HG02623 (cell line): ENCODE measurements around the gene TFF3.

Experiments used
- ATAC-seq: cut with Tn5 transposase; IDR thresholded peaks from one replicate; pipeline ENCODE4 v1.9.1; 2021; ENCODE audit warnings: moderate library complexity; ENCODE audit not compliant: unreplicated experiment

The TFF3 gene, protein sequence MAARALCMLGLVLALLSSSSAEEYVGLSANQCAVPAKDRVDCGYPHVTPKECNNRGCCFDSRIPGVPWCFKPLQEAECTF

DNA sequence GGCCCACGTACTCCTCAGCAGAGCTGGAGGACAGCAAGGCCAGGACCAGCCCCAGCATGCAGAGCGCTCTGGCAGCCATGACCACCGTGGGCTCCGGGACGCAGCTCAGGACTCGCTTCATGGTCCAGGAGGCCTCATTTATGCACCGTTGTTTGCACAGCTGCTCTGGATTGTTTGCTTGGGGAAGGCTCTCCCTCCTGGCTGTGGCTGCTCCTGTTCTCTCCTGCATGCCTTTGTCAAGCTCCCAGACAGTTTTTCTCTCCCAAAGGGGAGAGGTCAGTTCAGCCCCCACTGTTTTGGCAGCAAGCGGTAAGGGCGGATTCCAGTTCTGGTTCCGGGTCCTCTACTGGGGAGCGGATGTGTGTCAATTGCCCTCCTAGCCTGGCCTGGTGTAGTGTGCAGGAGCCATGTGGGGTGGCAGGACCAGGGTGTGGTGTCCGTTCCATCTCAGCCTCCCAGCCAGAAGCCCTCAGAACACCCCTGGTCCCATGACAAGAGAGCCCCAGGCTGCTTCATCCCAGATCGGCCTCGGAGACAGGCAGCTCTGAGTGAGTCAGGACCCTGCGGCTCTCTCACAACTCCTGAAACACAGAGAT lies at the start of gene TFF3:
Gene TFF3, minus strand, starts transcription at position 114 of the 596 bp plus-strand sequence. Its CDS starts 35 bp downstream, at position 79.
- no peak for ATAC-seq

DNA sequence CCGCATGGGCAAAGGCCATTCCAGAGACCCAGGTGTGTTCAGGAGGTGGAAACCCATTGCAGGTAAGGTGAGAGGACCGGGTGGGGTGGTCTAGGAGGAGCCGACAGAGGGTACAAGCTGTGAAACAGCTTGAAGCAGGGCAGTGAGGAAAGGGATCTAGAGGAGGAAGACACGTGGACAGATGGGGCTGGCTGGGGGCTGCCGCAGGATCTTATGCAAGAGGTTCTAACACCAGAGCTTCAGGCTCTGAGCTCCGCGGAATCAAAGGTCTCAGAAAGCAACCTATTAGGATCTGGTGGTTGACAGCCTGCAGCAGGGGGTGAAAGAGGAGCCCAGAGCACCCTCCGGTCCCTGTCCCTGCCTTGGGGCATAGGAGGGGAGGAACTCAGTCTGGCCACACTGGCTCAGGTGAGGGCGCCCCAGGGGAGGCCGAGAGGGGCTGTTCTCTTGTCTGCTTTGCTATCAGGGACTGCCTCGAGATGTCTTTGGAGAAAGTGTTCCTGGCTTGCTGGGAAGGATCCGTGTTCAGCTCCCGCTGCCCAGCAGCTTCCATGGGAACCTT lies 49.2 kb upstream of the TFF3 start:
- ATAC-seq = no peak

DNA sequence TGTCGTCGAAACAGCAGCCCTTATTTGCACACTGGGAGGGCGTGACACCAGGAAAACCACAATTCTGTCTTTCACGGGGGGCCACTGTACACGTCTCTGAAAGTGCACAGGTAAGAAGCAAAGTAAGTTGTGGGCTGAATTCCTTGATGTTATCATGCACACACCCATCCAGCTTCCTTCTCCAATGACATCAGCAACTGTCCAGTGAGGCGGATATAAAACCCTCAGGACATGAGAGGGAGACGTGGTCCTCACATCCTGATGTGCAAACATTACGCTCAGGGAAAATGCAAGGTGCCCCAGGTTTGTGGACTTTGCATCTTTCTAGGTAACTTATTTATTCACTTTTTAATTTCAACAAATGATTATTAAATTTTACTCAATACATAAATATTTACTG lies 48.1 kb upstream of the TFF3 start:
- ATAC-seq = no peak

DNA sequence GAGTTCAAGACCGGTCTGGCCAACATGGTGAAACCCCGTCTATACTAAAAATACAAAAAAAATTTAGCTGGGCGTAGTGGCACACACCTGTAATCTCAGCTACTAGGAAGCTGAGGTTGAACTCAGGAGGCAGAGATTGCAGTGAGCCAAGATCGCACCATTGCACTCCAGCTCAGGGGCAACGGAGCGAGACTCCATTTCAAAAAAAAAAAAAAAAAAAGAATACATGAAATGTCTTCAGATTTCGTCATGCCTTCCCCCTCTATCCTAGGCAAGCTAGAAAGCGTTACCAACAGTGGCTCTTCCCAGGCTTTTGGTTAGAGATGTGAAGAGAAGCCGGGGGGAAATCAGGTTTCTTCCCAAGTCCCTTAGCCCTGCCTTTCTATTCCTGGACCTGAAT lies 47.5 kb upstream of the TFF3 start:
- no peak for ATAC-seq

DNA sequence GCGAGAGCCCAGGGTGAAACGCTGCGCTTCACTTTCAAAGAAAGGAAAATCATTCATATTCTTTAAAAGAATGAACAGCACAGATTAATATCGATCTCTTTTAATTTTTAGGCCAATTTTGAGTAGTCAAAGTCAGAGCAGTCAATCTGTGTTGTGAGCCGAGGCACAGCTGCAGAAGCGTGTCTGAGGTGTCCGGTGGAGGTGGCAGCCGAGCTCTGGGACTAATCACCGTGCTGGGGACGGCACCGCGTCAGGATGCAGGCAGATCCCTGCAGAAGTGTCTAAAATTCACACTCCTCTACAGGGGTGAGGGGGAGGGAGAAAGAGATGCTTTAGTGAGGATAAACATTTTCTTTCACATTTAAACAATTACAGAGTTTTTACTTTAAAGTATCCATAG lies 47.0 kb upstream of the TFF3 start:
- no peak for ATAC-seq

DNA sequence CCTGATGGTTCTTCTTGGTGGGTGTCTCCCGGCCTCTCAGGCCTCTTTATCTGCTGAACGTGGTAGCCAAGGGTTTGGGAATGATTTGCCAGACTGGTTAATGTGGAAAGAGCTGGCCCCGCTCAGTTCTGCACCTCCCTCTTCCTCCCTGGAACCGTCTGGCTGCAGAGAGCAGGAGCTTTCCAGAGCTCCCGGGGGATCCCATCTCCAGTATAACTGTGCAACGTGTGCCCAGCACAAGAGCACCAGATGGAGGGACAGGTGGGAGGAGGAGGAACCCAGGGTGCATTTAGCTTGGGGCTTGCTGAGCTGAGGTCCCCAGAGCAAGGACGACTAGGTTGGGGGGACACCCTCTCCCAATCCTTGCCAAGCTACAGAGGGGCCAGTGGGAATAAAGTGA lies 46.1 kb upstream of the TFF3 start:
- ATAC-seq = no peak

DNA sequence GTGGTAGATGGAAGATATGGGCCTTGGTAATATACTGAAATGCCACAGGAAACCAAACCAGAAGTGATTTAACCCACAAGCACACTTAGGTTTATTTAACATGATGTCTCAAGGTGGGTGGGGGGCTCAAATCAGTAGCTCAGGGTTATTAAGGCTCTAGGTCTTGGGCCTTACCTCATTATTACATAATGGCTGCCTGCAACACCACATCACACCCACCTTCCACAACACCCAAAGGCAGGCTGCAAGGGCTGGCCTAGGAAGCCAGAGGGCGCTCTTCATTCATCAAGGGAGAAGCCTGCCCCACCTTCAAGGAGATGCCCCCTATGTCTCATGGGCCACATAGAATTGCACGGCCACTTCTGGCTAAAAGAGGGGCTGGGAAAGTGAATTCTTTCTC lies 45.1 kb upstream of the TFF3 start:
- ATAC-seq = no peak

DNA sequence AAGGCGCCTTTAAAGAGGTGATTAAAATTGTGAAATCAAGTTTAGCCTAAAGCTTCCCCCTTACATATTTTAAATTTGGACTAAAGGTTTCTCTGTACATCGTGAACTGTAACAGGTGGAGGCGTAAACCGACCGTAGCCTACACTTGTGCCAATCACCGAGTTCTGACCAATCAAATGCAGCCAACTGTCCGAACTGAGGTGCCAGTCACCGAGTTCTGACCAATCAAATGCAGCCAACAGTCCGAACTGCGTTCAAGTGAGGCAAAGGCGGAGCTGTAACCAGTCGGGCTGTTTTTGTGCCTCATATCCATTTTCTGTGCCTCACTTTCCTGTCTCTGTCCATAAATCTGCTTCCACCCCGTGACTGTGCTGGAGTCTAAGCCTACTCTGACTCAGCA lies 43.7 kb upstream of the TFF3 start:
- no peak for ATAC-seq

DNA sequence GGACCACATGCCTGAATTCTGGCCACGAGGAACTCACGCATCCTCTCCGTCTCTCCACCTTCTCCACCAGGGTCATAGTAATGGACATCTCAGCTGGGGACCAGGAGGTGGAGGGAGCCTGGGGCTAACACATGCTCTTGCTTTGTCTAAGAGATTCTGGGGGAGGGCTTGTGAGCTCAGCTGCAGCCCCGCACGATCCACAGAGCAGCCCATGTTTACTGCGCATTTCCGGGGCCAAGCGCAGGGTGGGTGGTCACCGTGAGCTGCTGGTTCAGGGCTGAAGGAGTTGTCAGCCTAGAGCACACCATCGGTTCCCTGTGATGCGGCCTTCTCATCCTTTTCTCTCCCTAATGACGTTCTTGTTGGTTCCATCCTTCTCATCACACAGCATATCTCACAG lies 43.1 kb upstream of the TFF3 start:
- no peak for ATAC-seq

DNA sequence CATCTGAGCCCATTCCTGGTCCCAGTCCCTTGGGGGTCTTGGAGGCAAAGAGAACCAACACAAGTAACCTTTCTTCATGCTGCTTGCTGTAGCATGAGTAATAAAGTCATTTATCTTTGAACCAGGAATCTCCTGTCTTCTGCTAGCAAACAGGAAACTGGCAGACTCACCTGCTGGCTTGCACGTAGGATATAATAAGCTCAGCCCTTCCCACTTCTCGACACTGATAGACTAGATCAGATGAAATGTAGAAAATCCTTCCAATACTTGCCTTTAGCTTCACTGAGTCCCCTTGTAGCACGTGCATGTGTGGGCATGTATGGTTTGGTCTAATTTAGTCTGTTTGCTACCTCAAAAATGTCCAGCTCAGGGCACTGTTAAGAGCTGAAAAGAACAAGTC lies 42.1 kb upstream of the TFF3 start:
- ATAC-seq = no peak

DNA sequence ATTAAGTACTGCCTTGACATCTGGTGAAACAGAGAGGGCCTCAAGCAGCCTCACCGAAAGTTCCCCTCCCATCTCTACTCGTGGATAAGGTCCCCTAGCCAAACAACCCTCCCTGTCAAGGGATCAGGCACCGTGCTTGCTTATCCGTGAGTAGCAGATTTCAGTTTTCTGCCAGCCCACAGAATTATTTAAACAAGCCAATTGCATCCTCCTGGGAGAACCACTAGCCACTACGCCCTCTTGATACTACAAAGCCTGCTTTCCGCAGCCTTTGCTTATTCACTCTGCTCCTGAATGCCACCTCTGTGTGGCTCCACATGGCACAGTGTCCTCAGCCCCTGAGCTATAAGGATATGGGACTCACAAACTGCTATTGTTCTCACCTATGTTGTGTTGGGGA lies 41.4 kb upstream of the TFF3 start:
- ATAC-seq = no peak

DNA sequence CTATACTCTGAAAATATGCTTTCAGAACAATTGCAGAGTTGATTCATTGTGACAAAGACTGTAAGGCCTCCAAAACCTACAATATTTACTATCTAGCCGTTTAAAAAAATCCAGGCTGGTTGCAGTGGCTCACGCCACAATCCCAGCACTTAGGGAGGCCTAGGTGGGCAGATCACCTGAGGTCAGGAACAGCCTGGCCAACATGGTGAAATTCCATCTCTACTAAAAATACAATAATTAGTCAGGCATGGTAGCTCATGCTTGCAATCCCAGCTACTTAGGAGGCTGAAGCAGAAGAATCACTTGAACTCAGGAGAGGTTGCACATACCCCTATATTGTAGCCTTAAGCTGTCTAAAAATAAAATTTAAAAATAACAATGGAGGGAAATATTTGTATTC lies 40.8 kb upstream of the TFF3 start:
- no peak for ATAC-seq

DNA sequence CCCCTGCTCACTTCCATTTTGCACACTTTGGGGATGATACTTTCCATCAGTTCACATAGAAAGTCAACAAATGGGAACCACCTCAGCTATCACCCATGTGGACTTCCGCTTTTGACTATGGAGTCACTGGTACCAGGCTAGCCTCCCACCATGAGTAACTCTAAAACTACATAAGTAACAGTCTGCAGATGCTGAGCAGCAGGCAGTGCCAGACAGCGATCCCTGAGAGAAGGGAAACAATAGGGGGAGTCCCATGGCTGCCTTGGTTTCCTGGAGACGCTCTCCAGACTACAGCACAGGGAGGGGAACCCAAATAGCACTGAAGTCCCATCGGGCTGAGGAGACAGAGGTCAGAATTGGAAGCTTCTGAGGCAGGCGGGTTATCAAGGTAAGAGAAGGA lies 38.4 kb upstream of the TFF3 start:
- no peak for ATAC-seq

DNA sequence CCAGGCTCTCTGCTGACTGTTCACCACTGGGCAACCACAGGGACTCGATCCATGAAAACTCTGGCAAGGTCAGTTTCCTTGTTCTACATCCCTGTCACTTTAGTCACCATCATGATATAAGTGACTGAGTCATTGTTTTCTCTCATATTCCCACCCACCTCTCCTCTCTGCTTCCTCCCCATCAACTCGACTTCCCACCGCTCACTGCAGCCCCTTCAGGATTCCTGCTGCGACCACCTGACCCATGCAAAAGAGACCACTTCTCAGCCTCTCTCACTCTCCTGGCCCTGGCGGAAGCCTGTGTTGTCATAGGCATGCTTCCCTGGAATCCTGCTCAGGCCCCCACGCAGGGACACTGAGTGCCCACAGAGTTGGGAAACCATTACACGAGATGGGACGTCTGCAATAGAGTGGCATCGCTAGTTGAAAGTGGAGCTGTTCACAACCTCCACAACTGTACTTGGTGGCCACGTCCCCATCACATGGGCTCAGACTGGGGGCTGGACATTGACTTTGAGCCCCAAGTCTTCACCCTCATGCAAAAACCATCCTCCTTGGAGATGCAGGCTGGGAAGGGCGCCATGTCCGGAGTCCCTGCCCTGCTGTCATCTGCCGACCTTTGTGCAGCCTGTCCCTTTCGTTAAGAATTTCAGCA lies 37.4 kb upstream of the TFF3 start:
- no peak for ATAC-seq

DNA sequence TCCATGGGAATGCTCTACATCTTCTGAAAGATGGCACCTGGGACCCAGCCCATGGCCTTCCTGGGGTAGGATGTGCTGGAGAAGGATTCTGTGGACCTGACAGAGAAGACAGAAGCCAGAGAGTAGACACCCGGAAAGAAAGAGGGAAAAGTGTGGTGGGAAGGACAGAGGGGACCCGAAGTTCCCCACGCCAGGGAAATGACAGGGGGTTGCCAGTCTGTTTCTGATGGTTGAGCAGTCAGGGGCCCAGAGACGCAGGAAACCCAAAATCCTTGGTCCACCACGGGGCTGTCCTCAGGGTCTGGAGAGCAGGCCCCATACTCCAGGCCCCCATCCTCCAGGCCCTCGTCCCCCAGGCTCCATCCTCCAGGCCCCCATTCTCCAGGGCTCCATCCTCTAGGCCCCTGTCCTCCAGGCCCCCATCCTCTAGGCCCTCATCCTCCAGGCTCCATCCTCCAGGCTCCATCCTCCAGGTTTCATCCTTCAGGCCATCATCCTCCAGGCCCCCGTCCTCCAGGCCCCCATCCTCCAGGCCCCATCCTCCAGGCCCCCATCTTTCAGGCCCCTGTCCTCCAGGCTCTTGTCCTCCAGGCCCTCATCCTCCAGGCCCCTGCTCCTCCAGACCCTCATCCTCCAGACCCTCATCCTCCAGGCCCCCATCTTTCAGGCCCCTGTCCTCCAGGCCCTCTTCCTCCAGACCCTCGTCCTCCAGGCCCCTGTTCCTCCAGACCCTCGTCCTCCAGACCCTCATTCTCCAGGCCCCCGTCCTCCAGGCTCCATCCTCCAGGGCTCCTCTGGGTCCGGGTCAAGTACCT lies 36.6 kb upstream of the TFF3 start:
- no peak for ATAC-seq

DNA sequence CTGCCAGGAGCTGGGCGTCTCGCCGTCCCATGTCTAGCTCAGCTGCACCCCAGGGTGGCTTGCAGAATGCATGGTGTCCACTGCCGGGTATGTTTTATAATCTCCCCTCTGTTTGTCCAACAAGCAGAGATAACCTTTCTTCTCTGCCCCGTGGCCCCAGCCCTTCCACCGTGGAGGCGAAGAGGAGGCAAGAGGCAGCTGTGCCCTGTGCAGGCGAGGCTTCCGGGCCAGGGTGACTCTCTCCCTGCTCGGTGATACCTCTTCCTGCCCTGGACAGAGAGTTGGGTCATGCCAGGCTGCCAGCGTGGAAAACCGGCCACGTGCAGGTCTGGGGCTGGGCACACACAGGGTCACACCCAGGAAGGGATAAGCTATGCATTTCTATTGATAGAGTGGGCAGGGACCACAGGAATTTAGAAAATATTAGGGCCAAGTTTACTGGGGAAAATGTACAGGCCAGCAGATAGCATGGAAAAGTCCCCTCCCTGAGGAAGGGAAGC lies 35.8 kb upstream of the TFF3 start, which contains the start of gene TFF2:
Gene TFF2, minus strand, starts transcription at position 68 of the 500 bp plus-strand sequence. Its CDS starts 37 bp downstream, at position 31.
- no peak for ATAC-seq

DNA sequence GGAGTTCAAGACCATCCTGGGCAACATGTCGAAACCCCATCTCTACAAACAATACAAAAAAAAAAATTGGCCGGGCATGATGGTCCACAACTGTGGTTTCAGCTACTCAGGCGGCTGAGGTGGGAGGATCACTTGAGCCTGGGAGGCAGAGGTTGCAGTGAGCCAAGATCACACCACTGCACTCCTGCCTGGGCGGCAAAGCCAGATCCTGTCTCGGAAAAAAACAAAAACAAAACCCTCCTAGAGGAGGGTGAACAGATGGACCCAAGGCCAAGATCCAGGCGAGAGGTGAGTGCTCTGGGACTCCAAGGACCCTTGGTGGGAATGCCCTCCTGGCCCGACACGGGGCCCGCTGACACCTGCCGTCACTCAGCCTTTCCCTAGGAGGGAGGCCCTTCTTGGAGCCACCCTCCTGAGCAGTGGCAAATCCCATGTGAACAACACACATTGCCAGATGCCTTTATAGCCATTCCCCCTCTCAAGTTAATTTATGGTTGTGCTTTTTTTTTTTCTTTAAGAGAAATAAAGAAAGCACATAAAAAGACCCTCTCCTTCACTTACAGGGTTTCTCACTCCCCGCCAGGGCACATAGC lies 35.2 kb upstream of the TFF3 start:
- ATAC-seq = no peak

DNA sequence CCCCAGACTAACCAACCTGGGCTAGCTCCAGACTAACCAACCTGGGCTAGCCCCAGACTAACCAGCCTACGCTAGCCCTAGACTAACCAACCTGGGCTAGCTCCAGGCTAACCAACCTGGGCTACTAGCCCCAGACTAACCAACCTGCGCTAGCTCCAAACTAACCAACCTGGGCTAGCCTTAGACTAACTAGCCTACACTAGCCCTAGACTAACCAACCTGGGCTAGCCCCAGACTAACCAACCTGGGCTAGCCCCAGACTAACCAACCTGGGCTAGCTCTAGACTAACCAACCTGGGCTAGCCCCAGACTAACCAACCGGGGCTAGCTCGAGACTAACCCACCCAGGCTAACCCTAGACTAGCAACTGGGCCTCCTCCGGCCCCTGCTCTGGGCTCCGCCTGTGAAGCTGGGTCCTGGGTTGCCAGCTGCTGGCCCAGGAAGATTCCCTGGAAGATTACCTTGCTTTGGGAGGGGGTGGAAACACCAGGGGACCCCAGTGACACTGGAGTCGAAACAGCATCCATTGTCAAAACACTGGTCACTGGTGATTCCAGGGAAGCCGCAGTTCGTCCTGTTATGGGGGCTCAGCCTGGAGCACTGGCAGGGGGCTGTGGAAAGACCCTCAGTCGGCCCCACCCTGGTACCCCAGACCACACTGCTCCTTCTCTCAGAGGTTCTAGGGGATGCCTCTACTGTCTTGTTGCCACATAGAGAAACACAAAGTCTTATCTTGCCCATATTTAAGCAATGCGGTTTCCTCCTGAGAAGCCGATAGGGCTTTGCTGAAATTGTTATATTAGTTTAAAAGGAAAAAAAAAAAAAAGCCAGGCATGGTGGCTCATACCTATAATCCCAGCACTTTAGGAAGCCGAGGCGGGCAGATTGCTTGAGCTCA lies 34.5 kb upstream of the TFF3 start:
- ATAC-seq = no peak

DNA sequence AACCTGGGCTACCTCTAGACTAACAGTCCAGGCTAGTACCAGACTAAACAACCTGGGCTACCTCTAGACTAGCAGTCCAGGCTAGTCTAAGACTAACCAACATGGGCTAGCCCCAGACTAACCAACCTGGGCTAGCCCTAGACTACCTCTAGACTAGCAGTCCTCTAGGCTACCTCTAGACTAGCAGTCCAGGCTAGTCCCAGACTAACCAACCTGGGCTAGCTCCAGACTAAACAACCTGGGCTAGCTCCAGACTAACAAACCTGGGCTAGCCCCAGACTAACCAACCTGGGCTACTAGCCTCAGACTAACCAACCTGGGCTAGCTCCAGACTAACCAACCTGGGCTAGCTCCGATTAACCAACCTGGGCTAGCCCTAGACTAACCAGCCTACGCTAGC lies 33.6 kb upstream of the TFF3 start:
- no peak for ATAC-seq
